ENCODE measurements around the gene OGA.

Gene OGA

GRCh38 chr10:101759309-101760247 is 58.7 kb downstream of the OGA start:
- DNase-seq (ENCODE audit: low spot score) = no peak

- no peak for DNase-seq (ENCODE audit: low spot score)
These were observed 59.4 kb downstream of the OGA start for GRCh38 chr10:101758858-101759257.

- no peak for DNase-seq (ENCODE audit: low spot score)
These were observed 66.0 kb downstream of the OGA start for GRCh38 chr10:101752241-101752640.

- no peak for DNase-seq (ENCODE audit: low spot score)
These were observed 68.9 kb downstream of the OGA start for GRCh38 chr10:101749047-101750016.

GRCh38 chr10:101748496-101748895 is 69.7 kb downstream of the OGA start:
- no peak for DNase-seq (ENCODE audit: low spot score)

GRCh38 chr10:101745074-101745696 is 73.1 kb downstream of the OGA start:
- DNase-seq (ENCODE audit: low spot score) = no peak

- no peak for DNase-seq (ENCODE audit: low spot score)
These were observed 74.0 kb downstream of the OGA start for GRCh38 chr10:101744267-101744666.

GRCh38 chr10:101741938-101742337 is 76.3 kb downstream of the OGA start:
- no peak for DNase-seq (ENCODE audit: low spot score)

- no peak for DNase-seq (ENCODE audit: low spot score)
These were observed 81.6 kb downstream of the OGA start for GRCh38 chr10:101736666-101737065.
